ENCODE results near the gene TARS2.

The TARS2 gene

DNA sequence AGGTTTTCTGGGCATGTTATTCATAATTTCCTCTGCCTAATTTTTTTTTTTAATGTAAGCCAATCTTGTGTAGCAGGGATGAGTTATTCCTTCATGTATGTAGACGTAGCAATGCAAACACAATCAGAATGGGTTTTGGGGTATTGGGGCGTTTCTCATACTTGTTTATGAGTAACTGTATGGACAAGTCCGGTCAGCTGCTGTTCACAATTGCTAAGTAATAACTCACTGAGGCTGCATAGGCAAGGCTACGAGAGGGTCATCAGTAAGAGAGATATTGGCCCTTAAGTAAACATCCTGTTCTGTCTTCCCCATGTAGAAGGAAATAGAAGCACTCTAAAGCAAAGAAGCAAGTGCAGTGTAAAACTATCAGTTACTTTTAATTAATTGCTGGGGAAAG lies 9.5 kb upstream of the TARS2 start:
- CTCF ChIA-PET, result no interaction called here
- peak; percentile 89 for DNase-seq (ENCODE audit: low spot score)

DNA sequence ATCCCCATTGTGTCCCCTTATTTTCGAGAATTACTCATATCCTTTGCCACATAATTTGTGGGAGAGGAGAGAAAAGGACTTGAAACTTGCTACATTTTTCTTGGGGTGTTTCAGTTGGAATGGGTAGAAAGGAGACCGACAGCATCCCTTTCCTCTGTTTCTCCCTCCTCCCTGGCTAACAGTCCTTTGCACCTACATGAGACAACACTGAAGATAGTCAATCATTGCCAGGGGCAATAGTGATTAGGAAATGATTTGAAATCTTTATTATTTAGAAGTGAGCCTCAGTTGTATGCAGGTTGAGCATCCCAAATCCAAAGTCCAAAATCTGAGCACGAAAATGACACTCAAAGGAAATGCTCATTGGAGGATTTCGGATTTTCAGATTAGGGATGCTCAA lies 7.8 kb upstream of the TARS2 start:
- H3K27ac ChIP-seq, result no peak overlapping the region
- no peak for DNase-seq (ENCODE audit: low spot score)
- POLR2A ChIA-PET (ENCODE audit: low non-redundant PET), result no interaction called here
- TF ChIP-seq, protein P1, sequence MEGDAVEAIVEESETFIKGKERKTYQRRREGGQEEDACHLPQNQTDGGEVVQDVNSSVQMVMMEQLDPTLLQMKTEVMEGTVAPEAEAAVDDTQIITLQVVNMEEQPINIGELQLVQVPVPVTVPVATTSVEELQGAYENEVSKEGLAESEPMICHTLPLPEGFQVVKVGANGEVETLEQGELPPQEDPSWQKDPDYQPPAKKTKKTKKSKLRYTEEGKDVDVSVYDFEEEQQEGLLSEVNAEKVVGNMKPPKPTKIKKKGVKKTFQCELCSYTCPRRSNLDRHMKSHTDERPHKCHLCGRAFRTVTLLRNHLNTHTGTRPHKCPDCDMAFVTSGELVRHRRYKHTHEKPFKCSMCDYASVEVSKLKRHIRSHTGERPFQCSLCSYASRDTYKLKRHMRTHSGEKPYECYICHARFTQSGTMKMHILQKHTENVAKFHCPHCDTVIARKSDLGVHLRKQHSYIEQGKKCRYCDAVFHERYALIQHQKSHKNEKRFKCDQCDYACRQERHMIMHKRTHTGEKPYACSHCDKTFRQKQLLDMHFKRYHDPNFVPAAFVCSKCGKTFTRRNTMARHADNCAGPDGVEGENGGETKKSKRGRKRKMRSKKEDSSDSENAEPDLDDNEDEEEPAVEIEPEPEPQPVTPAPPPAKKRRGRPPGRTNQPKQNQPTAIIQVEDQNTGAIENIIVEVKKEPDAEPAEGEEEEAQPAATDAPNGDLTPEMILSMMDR (conservative IDR thresholded peaks at IDR 0.05; ENCODE audit: low read depth), result no peak
- CTCF ChIA-PET, result no interaction called here

More for the DNA sequence above, 9.5 kb upstream of the TARS2 start:
- TF ChIP-seq, protein P1 (conservative IDR thresholded peaks at IDR 0.05; ENCODE audit: low read depth), result no peak
- H3K27ac ChIP-seq, result peak overlapping the region; percentile 69; the same call in 1 of the 2 replicates
- POLR2A ChIA-PET (ENCODE audit: low non-redundant PET), result interaction anchor here (0.6 kb wide), 1 partner anchor 72 kb away, joined by 3 read pairs; no protein-coding TSS in a partner anchor

DNA sequence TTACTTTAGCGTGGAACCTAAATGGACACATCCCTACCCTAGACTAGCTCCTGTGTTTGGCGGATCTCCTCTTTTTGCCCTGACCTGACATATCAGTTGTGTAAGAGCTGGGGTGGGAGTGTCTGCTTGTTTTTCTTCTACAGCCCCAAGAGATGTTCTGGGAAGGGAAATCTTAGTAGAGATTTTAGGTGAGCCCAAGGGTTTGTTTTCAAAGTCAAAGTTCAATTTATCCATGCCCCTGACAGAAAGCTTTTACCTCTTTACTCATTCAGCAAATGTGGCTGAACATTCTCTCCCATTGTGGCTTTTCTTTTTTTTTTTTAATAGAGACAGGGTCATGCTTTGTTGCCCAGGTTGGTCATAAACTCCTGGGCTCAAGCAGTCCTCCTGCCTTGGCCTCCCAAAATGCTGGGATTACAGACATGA lies 7.3 kb upstream of the TARS2 start:
- ChIA-PET CTCF (no interaction called here), POLR2A (ENCODE audit: low non-redundant PET) (no interaction called here)
- no peak overlapping the region for H3K27ac ChIP-seq
- DNase-seq (ENCODE audit: low spot score), result no peak
- TF ChIP-seq, protein P1 (conservative IDR thresholded peaks at IDR 0.05; ENCODE audit: low read depth), result no peak

DNA sequence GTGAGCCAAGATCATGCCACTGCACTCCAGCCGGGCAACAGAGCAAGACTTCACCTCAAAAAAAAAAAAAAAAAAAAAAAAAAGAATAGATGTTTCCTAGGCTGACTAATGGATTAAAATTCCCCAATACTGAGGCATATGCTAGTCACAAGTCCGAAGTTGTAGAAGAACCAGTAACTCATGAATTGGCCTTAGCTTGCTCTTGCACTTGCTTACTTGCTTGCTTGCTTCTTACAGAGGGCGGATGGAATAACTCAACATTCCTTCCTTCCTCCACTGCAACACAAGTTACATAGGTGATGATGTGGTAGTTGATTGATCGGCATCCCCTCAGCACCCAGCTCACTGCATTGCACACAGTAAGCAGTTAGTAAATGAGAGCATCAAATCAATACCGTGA lies 2.8 kb upstream of the TARS2 start:
- TF ChIP-seq, protein P1 (conservative IDR thresholded peaks at IDR 0.05; ENCODE audit: low read depth), result no peak
- ChIA-PET POLR2A (ENCODE audit: low non-redundant PET) (no interaction called here), CTCF (interaction anchor here (0.6 kb wide), 1 partner anchor 48 kb away, joined by 3 read pairs; no protein-coding TSS in a partner anchor)
- H3K27ac ChIP-seq, result no peak overlapping the region
- peak; percentile 46 for DNase-seq (ENCODE audit: low spot score)

DNA sequence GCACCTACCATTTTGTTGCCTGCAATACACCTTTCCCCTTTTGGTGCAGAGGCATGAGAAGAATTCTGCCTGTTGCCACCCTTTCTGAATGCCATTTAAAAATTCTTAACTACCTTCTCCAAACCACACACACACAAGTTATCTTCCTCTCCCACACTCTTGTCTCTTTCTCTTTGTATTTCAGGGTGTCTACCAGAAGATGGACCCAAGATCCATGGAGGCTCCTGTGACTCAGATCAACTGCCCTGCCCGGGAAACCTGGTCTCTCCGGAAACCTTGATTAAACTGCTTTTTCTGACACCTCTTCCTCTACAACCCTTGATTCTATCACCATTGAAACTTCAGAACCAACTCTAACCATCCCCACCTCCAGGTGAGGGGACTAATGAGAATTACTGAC lies 2.4 kb upstream of the TARS2 start:
- TF ChIP-seq, protein P1 (conservative IDR thresholded peaks at IDR 0.05; ENCODE audit: low read depth), result no peak
- POLR2A ChIA-PET (ENCODE audit: low non-redundant PET), result no interaction called here
- DNase-seq (ENCODE audit: low spot score), result no peak
- H3K27ac ChIP-seq, result no peak overlapping the region
- CTCF ChIA-PET, result interaction anchor here (0.6 to 0.9 kb wide), 2 partner anchors 76 to 517 kb away, joined by 3 to 4 read pairs; no protein-coding TSS in a partner anchor

DNA sequence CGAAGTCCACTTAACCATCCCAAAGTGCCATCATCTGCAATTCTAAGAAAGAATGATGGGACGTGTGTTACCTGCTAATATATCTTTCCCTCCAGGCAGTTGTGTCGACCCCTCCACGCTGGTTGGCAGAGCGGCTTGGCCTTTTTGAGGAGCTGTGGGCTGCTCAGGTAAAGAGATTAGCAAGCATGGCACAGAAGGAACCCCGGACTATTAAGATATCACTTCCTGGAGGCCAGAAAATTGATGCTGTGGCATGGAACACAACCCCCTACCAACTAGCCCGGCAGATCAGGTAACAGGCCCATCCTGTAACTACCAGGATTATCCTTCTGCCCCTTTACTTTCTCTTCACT lies 520 bp downstream of the TARS2 start:
- ChIA-PET POLR2A (ENCODE audit: low non-redundant PET) (no interaction called here), CTCF (no interaction called here)

More for the DNA sequence above, 520 bp downstream of the TARS2 start:
- TF ChIP-seq, protein P1 (conservative IDR thresholded peaks at IDR 0.05; ENCODE audit: low read depth), result no peak
- H3K27ac ChIP-seq, result peak overlapping the region; percentile 62
- DNase-seq (ENCODE audit: low spot score), result no peak

All from RWPE1 (cell line).